Mesendoderm (in vitro differentiated cells): Measurements from ENCODE around the gene GNG11. TPM values are rescaled to one million over a fixed set of nuclear protein-coding genes. Genes with fewer than 3 reads are reported as not detected.
A peak's percentile ranks its signal among the peaks of the same experiment; 100 is the strongest.

Source experiments
- DNase-seq: peaks from one replicate; pipeline ENCODE4 v3.0.0; 2013
- H2AK5ac ChIP-seq: 2 replicates; pipeline ENCODE4 v1.6.1; 2013; ENCODE audit warnings: low read length, inconsistent platforms
- H2BK120ac ChIP-seq: 2 replicates; pipeline ENCODE4 v1.6.1; 2013; ENCODE audit warnings: low read depth, mild to moderate bottlenecking, low read length, moderate library complexity, mixed read lengths
- H2BK15ac ChIP-seq: replicated peaks from 2 replicates; pipeline ENCODE4 v1.6.1; 2013; ENCODE audit warnings: low read depth, mild to moderate bottlenecking, moderate library complexity
- H2BK5ac ChIP-seq: 2 replicates; pipeline ENCODE4 v1.6.1; 2013; ENCODE audit warnings: low read length, inconsistent platforms
- H3K18ac ChIP-seq: 2 replicates; pipeline ENCODE4 v1.6.1; 2013; ENCODE audit warnings: mild to moderate bottlenecking, low read length, mixed read lengths
- H3K23ac ChIP-seq: one replicate; pipeline ENCODE4 v1.6.1; 2013; ENCODE audit warnings: low read length
- H3K27ac ChIP-seq: 2 replicates; pipeline ENCODE4 v1.5.1; 2013; ENCODE audit warnings: low read depth, mild to moderate bottlenecking, inconsistent platforms, low read length, moderate library complexity
- H3K27me3 ChIP-seq: 2 replicates; pipeline ENCODE4 v1.6.1; 2013; ENCODE audit warnings: low read length, control low read depth, mild to moderate bottlenecking, inconsistent platforms; ENCODE audit not compliant: insufficient read depth, poor library complexity
- H3K36me3 ChIP-seq: 2 replicates; pipeline ENCODE4 v1.6.1; 2013; ENCODE audit warnings: low read length, inconsistent platforms; ENCODE audit not compliant: control insufficient read depth, insufficient read depth
- H3K4ac ChIP-seq: one replicate; pipeline ENCODE4 v1.6.1; 2013; ENCODE audit warnings: low read depth, mild to moderate bottlenecking, low read length, moderate library complexity
- H3K4me1 ChIP-seq: 2 replicates; pipeline ENCODE4 v1.6.1; 2013; ENCODE audit warnings: low read depth, low read length, inconsistent platforms; ENCODE audit not compliant: control insufficient read depth
- H3K4me2 ChIP-seq: 2 replicates; pipeline ENCODE4 v1.6.1; 2013; ENCODE audit warnings: low read length
- H3K4me3 ChIP-seq: 2 replicates; pipeline ENCODE4 v1.5.1; 2013; ENCODE audit warnings: mild to moderate bottlenecking, low read length
- H3K56ac ChIP-seq: one replicate; pipeline ENCODE4 v1.6.1; 2013; ENCODE audit warnings: low read length
- H3K79me1 ChIP-seq: 2 replicates; pipeline ENCODE4 v1.6.1; 2013; ENCODE audit warnings: low read length, inconsistent platforms
- H3K79me2 ChIP-seq: 2 replicates; pipeline ENCODE4 v1.6.1; 2013; ENCODE audit warnings: mild to moderate bottlenecking, low read length; ENCODE audit not compliant: control insufficient read depth, insufficient read depth
- H3K9ac ChIP-seq: 2 replicates; pipeline ENCODE4 v1.6.1; 2013; ENCODE audit warnings: low read length, inconsistent platforms
- H4K5ac ChIP-seq: one replicate; pipeline ENCODE4 v1.6.1; 2013; ENCODE audit warnings: low read length
- H4K8ac ChIP-seq: one replicate; pipeline ENCODE4 v1.6.1; 2013; ENCODE audit warnings: low read depth, mild to moderate bottlenecking, control low read depth, low read length, moderate library complexity
- WGBS: extraction: QIAGEN DNeasy Blood & Tissue Kit; methylation state at CpG from one replicate; pipeline ENCODE4 v1.1.7; 2013; ENCODE audit warnings: low lambda C conversion rate, missing lambda C conversion rate; ENCODE audit not compliant: insufficient coverage; ENCODE audit errors: extremely low coverage; 5-methylcytosine and 5-hydroxymethylcytosine counted together
- polyA plus RNA-seq, 2 experiments: library from polyadenylated mRNA; stranded (reverse); fragments of 200-250 nt; gene quantifications; one replicate each; pipeline ENCODE4 v1.2.3, GENCODE V29; 2013

The GNG11 gene
- polyA plus RNA-seq (2013, experiment 1 of 2), result 1.5 TPM
- polyA plus RNA-seq (2013, experiment 2 of 2), result 1.7 TPM

- peak within 1 kb of the TSS; percentile 6 for H3K4me3 ChIP-seq
- no peaks in the 10 kb centered on the region for H3K79me2 ChIP-seq
- peak within 1 kb of the TSS; percentile 68 for H2BK120ac ChIP-seq
- H3K56ac ChIP-seq, result peak within 1 kb of the TSS; percentile 96
- peak within 1 kb of the TSS; percentile 86 for H3K27ac ChIP-seq
- no peaks in the 10 kb centered on the region for H3K79me1 ChIP-seq
- H3K9ac ChIP-seq, result peak within 1 kb of the TSS; percentile 88
- H3K27me3 ChIP-seq, result no peaks in the 10 kb centered on the region
- peak within 1 kb of the TSS; percentile 75 for H3K4me2 ChIP-seq
- peak; percentile 80 for DNase-seq
- H3K23ac ChIP-seq, result peak within 1 kb of the TSS; percentile 91
- H4K8ac ChIP-seq, result peak within 1 kb of the TSS; percentile 97
- H2BK5ac ChIP-seq, result peak within 1 kb of the TSS; percentile 86
- H4K5ac ChIP-seq, result peak within 1 kb of the TSS; percentile 47
- no peak within 1 kb of the TSS for H2BK15ac ChIP-seq
- H3K36me3 ChIP-seq, result no peaks in the 10 kb centered on the region
- peak within 1 kb of the TSS; percentile 70 for H3K18ac ChIP-seq
- WGBS, result no CpG with 5 or more reads among the region's 39 CpGs
- no peak within 1 kb of the TSS for H2AK5ac ChIP-seq
- H3K4ac ChIP-seq, result peak within 1 kb of the TSS; percentile 64
- H3K4me1 ChIP-seq, result peaks cover 2% of the 10 kb centered on the region
Measured at GRCh38 chr7:93921607-93922566, at the start of gene GNG11. Gene GNG11, plus strand, starts transcription at chr7:93921735. Its CDS starts 403 bp downstream, at chr7:93922138.

GRCh38 chr7:93873998-93874574 lies 47.4 kb upstream of the GNG11 start:
- Histone ChIP-seq H3K23ac (no peak overlapping the region), H3K36me3 (no peaks in the 10 kb centered on the region), H4K8ac (no peak overlapping the region), H2BK120ac (no peak overlapping the region), H3K4me1 (no peaks in the 10 kb centered on the region), H3K4me2 (no peak overlapping the region), H2BK15ac (no peak overlapping the region), H2AK5ac (no peak overlapping the region), H3K56ac (no peak overlapping the region), H3K4ac (no peak overlapping the region), H3K27me3 (no peaks in the 10 kb centered on the region), H3K9ac (no peak overlapping the region), H3K79me2 (no peaks in the 10 kb centered on the region), H4K5ac (no peak overlapping the region), H3K18ac (no peak overlapping the region), H3K27ac (no peak overlapping the region), H2BK5ac (no peak overlapping the region), H3K4me3 (no peak overlapping the region), H3K79me1 (no peaks in the 10 kb centered on the region)
- DNase-seq, result peak; percentile 19
- no CpG with 5 or more reads among the region's 1 CpG for WGBS

- no peak overlapping the region for H4K8ac ChIP-seq
- H3K4me1 ChIP-seq, result no peaks in the 10 kb centered on the region
- no peak overlapping the region for H2AK5ac ChIP-seq
- H3K27ac ChIP-seq, result no peak overlapping the region
- H2BK5ac ChIP-seq, result no peak overlapping the region
- H3K27me3 ChIP-seq, result no peaks in the 10 kb centered on the region
- H3K4ac ChIP-seq, result no peak overlapping the region
- no peaks in the 10 kb centered on the region for H3K79me2 ChIP-seq
- WGBS, result no CpG with 5 or more reads among the region's 3 CpGs
- H3K9ac ChIP-seq, result no peak overlapping the region
- no peak for DNase-seq
- no peak overlapping the region for H3K4me2 ChIP-seq
- H2BK15ac ChIP-seq, result no peak overlapping the region
- H3K79me1 ChIP-seq, result no peaks in the 10 kb centered on the region
- H3K56ac ChIP-seq, result no peak overlapping the region
- H3K18ac ChIP-seq, result no peak overlapping the region
- H3K23ac ChIP-seq, result no peak overlapping the region
- no peaks in the 10 kb centered on the region for H3K36me3 ChIP-seq
- H2BK120ac ChIP-seq, result no peak overlapping the region
- no peak overlapping the region for H4K5ac ChIP-seq
- H3K4me3 ChIP-seq, result no peak overlapping the region
Measured at GRCh38 chr7:93877742-93878141, 43.8 kb upstream of the GNG11 start.

- H3K4me1 ChIP-seq, result no peaks in the 10 kb centered on the region
- H2AK5ac ChIP-seq, result no peak overlapping the region
- no peak overlapping the region for H4K8ac ChIP-seq
- no peak overlapping the region for H4K5ac ChIP-seq
- no peak overlapping the region for H3K9ac ChIP-seq
- no peak overlapping the region for H3K4me3 ChIP-seq
- no peak for DNase-seq
- H3K18ac ChIP-seq, result no peak overlapping the region
- H3K79me1 ChIP-seq, result no peaks in the 10 kb centered on the region
- no peaks in the 10 kb centered on the region for H3K36me3 ChIP-seq
- H3K27ac ChIP-seq, result no peak overlapping the region
- H2BK120ac ChIP-seq, result no peak overlapping the region
- H2BK15ac ChIP-seq, result no peak overlapping the region
- no peak overlapping the region for H2BK5ac ChIP-seq
- no peaks in the 10 kb centered on the region for H3K79me2 ChIP-seq
- no peak overlapping the region for H3K56ac ChIP-seq
- H3K23ac ChIP-seq, result no peak overlapping the region
- H3K4me2 ChIP-seq, result no peak overlapping the region
- H3K4ac ChIP-seq, result no peak overlapping the region
- H3K27me3 ChIP-seq, result no peaks in the 10 kb centered on the region
Measured at GRCh38 chr7:93879356-93879755, 42.2 kb upstream of the GNG11 start.

- Histone ChIP-seq H4K8ac (no peak overlapping the region), H3K56ac (no peak overlapping the region), H2BK15ac (no peak overlapping the region), H3K18ac (no peak overlapping the region), H3K4me3 (no peak overlapping the region), H3K23ac (no peak overlapping the region), H2BK5ac (no peak overlapping the region), H3K4me1 (no peaks in the 10 kb centered on the region), H4K5ac (no peak overlapping the region), H3K9ac (no peak overlapping the region), H3K79me1 (no peaks in the 10 kb centered on the region), H3K27me3 (no peaks in the 10 kb centered on the region), H3K79me2 (no peaks in the 10 kb centered on the region), H3K4ac (no peak overlapping the region), H2AK5ac (no peak overlapping the region), H3K27ac (no peak overlapping the region), H3K4me2 (no peak overlapping the region), H3K36me3 (no peaks in the 10 kb centered on the region), H2BK120ac (no peak overlapping the region)
- DNase-seq, result no peak
Measured at GRCh38 chr7:93882468-93882867, 39.1 kb upstream of the GNG11 start.
